ENCODE data around the gene CNTN4.

DNA sequence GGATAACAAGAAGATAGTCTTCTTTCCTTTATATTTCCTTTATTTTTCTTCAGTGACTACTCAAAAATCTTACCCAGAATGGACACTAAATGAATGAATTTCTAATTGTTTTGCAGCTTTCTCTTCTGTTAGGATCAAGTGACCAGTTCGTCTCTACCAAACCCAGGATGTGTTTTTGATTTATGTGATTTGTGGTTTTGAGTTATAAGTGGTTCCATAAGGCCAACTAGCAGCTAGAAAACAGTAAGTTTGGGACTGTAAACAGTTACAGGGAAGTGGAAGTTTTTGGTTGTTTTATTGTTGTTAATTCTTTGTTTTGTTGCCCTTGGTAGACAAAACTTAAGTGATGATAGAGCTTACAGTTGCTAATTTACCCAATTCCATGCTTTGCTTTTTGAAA lies 555.0 kb downstream of the CNTN4 start:
- TF ChIP-seq CTCF (IDR thresholded peaks at IDR 0.05; ENCODE audit: insufficient read depth, low read depth, low read length), result no peak
- TF ChIP-seq EZH2 (IDR thresholded peaks at IDR 0.05; ENCODE audit: insufficient read depth, low read length), result no peak
